Pulmonary artery endothelial cell (primary cell): ENCODE data around the gene SNX18. TPM values are rescaled to one million over a fixed set of nuclear protein-coding genes. Genes with fewer than 3 reads are reported as not detected.
"Not testable (repeated sequence)": the region's sequence is repeated elsewhere in the genome, so short reads cannot be mapped to it uniquely, and the experiment has no call there.

ENCODE experiments used
- DNase-seq: peaks from one replicate; pipeline ENCODE4 v3.0.0-alpha.2; 2011; ENCODE audit warnings: low read depth, low spot score
- total RNA-seq: library from RNA; depleted of rRNA; stranded (reverse); fragments of >200 nt; gene quantifications from 2 replicates; pipeline ENCODE4 v1.2.3, GENCODE V29; 2014

The SNX18 gene
- total RNA-seq, 1 donor from 2014 or later: 42.1 TPM

DNA sequence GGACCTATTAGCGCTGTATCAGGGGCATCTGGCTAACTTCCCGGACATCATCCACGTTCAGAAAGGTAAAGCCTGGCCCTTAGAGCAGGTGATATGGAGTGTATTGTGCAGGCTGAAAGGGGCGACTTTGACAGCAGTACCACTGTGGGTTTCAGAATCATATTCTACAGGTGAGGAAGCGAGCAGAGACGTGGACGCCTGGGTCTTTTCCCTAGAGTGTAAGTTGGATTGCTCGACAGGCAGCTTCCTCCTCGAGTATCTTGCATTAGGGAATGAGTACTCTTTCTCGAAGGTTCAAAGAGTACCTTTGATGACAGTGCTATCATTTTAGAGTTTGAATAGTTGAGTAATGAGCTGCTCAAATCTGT, 1.9 kb downstream of the SNX18 start:
- no peak for DNase-seq

DNA sequence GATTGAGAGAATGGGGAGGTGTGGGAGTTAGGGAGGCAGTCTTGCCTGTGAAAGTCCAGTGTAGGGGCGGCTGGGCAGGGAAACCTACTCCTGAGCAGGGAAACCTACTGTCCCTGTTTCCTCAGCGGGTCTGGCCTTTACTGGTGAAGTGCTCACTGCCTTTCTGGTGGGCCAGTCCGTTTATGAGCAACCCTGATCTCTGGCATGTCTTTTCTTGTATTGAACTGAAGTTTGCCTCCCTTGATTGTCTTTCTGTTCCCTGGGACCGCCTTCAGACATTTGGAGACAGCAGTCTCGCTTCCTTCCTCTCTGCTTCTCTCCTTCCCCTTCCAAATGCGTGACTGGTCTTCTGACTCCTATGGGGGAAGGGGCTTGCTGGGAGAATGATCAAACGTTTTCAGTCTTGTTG, 2.9 kb downstream of the SNX18 start:
- no peak for DNase-seq

DNA sequence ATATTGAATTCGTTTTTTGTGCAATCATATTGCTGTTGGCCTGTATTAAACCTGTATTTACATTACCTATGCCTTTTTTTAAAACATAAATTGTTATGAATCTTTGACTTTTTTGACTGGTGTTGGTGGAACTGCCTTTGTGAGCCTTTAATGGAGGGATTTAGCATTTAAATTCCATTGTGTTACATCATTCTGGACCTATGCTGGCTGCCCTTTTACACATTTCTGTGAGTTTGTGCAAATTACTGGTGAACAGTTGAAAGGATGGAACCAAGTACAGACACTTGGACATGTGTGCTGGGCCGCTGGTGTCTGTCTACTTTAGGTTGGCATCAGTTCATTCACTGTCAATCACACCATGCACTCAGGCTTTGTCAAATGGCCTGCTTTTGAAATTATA, 3.4 kb downstream of the SNX18 start:
- DNase-seq: no peak

DNA sequence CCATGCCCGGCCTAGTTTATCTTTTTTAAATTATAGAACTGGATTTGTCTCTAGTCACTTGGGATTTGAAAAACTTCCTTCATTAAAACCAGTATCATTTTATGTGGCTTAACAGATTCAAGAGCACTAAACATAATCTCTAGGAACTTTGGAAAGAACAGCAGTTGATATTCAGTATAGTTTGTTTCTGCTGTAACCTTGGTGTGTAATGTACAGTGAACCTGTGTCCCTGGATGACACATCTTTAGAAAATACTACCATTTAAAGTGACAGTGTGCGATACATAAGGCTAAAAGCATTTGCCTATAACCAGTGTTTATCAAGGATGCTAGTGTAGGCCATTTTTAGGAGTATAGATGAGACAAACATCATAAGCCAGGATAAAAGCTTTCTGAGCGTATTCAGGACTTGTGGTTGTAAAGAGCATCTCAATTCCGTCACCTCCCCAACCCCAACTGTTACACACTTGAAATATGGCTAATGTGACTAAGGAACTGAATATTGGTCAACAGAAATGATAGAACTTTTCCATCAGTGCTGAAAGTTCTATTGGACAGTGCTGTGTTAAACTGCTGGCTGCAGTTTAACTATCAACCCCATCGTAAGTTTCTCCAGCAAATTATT, 4.4 kb downstream of the SNX18 start:
- DNase-seq: no peak

DNA sequence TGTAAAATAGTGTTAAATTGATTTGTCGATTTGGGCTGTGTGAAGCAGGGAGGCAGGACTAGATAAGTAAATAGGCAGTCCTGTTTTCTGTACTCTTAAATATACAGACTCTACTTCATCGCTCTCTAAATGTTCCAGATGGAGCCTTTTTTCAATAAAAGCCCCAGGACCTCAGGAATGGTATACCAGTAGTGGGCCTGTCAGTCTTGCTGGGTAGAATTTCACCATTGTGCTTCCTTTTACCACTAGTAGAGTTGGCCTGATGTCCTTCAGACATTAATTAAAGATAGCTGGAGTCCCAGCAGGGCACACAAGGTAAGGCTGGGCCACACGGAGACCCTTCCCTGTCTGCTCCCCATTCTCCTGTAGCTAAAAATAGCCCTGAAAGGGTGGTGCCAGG, 6.0 kb downstream of the SNX18 start:
- DNase-seq: no peak

DNA sequence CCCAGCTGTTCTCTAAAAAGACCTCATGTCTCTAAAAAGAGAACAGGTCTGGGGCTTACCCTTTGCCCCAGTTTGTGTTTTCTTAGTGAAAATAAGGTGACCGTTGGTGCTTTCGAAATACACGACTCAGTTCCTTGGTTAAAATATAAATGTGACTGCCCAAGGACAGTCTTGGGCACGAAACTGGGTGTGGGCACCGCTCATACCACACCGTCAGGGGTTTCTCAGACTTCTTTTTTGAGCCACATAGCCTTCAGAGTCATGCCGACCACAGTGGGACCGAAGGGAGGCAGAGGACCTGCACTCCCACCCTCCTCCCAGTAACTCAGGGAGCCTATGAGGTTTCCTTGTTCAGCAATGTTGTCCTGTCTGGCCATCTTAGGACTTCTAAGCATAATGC, 6.5 kb downstream of the SNX18 start:
- DNase-seq: no peak

DNA sequence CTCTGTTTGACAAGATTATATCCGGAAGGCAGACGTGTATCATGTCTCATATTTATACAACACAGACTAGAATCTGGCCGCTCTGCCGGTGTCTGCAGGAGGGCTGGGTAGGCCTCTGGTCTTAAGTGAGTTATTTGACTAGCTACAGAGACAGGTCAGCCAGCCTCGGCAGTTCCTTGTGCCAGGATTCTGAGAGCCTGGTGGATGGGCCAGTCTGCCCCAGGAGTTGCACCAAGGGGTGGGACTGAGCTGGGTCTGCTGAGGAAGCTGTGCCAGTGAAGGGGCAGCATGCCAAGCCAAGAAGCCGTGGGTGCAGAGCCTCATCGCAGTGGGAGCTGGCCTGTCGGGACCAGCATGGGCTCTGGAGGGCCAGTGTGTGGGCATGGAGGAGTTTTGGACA, 7.1 kb downstream of the SNX18 start:
- no peak for DNase-seq

DNA sequence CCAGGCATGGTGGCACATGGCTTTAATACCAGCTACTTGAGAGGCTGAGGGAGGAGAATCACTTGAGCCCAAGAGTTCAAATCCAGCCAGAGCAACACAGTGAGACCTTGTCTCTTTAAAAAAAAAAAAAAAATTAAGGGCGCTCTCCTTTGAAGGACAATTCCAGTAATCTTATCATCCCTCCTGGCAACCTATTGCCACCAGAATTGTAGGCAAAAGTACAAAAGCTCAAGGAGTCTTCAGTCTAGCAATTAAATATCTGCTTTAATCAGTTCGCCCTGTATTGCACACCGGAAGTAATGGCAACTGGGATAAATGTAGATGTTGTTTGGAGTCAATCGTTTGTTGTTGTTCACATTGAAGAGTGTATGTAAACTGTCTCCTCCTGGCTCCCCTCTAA, 7.7 kb downstream of the SNX18 start:
- no peak for DNase-seq

DNA sequence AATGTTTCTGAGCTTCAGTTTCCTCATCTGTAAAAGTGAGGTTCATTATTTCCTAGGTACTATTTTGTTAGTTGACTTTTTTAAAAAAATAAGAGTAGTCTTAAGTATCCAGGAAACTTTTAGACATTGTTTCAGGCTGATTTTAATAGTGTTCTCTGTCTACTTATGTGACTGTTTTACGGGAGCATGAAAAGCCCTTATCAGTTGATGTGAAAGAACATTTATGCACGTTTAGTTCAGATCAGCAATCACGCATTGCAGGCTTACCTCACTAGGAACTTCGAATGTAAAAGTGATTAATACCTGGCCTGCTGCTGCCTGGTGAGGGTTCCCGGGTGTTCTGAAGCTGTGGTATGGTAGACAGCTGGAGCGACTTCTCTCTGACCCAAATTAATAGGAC, 8.1 kb downstream of the SNX18 start:
- no peak for DNase-seq

DNA sequence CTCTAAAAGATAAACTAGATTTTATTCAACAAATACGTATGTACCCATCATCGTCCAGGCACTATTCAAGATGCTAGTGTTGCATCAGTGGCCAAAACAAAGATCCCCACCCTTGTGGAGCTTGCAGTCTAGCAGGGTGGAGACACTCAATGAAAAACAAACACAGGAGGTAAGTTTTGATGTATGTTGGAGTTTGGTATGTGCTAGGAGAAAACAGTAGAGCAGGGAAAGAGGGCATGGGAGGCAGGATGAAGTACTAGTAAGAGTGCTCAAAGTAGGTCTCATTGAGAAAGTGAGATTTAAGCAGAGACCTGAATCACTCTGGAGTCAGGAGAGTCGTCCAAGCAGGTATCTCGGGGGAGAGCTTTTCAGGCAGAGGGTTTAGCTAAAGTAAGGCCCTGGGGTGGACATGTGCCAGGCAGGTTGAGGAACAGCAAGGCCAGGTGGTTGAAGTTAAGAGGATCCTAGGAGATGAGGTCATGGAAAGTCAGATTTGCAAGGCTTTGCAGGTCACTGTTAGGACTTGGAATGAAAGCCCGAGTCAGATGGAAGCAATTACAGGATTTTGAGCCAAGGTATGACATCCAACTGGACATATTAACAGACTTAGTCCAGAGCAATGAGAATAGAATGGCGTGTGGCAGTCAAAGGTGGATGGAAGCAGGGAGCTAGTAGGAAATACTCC, 9.2 kb downstream of the SNX18 start:
- DNase-seq: no peak

DNA sequence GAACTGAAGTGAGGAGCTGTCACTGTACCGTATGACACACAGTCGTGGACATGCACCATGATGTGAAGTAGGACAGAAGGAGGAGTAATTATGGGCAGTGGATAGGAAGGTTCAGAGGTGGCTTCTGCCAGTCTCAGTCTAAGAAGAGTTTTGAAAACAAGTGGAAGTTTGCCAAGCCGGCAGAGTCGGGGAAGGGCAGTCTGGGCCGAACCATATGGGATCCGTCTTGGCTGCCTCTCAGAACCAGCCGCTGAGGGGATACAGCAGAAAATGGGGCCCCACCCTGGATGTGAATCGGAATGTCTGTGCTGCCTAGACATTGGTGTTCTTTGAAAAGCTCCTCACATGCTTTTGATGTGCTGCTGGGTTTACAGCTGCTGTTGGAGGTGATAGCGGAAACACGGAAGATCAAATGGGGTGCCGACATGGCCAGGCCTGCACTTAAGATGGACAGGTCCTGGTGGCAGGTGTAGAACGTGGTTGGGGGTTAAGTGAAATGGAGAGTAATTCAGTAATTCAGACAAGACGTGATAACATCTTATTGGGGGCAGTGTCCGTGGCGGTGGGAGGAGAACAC, 11.2 kb downstream of the SNX18 start:
- no peak for DNase-seq

DNA sequence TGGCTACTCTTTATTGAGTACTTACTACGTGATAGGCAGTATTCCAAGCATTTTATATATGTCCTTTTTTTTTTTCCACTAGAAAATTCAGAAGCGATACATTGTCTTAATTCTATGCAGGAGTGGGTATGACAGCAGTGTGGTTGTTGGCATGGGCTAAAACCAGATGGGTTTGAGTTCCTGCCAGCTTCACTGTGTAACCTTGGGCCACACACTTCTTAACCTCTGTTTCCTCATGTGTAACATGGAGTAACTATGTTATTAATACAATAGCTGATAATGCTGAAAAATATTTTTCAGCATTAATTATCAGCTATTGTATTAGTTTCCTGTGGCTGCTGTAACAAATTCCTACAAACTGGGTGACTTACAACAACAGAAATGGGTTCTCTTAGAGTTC, 12.0 kb downstream of the SNX18 start:
- peak; percentile 57 for DNase-seq

DNA sequence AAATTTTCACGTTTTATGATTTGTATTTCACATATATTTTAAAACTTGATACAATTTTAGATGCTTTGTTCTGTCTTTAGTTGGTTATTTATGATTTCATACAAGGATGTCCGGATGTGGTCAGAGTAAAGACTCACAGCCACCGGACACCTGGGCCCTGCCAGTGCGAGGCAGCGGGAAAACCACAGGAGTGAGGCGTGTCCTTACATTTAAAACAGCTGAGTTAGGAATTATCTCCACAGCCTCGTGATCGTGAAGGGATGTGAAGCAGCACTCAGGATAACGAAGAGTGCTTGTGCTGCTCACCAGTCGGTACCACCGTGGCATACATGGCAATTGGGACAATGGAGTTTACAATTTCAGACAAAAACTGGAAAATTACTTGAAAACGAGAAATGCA, 14.0 kb downstream of the SNX18 start:
- DNase-seq: no peak

DNA sequence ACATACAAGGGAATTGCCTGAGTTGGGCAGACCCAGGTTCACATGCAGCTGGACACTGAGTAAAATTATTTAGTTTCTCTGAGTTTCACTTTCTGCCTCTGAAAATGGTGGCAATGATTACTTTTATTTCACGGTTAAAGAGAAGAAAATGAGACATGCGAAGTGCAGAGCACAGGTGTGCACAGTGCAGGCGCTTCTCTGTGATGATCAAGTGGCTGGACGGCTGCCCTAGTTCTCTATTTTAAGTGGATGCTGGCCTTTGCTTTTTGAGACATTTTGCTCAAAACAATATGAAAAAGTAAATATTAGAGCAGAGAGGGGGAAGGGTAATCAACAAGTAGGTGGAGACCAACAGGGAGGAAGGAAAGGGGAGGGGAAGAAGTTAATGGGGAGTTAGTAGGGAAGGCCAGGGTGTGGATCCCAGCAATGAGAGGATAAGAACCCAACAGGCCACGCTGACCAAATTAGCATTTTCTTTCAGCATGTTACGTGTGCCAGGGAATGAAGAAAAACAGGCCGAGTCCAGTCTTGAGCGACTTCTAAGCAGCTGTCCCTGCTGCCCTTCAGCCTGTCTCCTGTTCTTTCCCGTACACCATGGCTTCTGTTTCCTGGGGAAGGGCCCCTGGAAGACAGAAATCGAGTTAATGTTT, 16.1 kb downstream of the SNX18 start:
- DNase-seq: no peak

DNA sequence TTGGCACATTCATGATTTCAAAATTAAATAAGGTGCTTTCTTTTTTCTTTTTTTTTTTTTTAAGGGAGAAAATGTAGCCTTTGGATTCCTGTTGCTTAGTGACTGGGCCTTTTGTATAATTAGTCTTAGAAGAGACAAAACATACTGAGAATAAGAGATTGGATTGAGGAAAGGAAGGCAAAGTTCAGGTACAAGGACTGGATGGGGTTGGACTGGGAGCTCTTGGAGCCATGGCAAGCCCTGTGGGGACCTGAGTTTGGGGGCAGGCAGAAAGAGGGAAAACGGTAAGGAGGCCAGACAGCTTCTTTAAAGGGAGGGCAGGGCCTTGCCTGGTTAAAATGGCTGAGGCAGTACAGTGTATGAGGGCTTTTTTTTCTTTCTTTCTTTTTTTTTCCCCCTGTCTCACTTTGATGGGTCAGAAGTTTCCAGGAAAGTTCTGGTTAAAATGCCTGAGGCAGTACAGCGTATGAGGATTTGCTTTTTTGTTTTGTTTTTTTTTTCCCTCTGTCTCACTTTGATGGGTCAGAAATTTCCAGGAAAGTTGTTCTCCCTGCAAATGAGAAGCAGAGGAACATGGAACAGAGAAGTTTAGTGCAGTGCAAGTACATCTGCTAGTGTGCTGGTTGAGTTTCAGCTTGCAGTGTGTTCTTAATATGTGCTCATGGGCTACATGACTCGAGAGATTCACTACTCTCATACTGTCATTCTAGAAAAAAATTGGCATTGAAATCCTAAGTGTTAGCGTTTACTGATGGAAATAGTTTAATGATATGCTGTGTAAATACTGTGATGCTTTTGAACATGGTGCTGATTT, 16.8 kb downstream of the SNX18 start:
- DNase-seq: no peak

DNA sequence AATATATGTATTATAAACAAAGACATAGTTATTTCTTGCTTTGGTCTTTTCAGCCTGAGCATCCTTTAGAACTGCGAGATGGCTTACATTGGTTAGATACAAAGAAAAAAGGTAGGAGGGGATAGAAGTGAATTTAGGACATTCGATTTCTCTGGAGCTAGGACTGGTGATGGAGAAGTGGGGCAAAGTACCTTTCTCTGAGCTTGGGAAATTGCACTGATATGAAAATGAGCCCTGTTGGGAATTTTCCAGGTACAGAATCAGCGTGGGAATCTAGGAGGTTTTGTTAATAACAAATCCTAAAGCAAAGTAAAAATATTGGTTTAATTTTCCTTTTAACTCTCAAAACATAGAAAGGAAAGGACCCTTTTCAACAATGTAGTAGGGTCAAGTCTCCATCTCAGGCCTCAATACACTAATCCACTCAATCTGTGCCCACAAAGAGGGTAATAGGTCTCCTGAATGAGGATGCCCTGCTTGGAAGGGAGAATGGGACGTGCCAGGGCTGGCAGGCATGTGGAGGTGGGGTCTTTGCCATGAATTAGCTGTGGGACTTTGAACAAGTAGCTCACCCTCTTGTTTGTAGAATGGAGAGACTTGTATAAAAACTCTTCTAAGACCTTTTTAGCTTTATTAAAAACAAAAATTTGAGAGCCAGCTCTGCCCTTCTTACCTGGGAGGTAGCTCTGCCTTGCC, 17.7 kb downstream of the SNX18 start:
- no peak for DNase-seq

DNA sequence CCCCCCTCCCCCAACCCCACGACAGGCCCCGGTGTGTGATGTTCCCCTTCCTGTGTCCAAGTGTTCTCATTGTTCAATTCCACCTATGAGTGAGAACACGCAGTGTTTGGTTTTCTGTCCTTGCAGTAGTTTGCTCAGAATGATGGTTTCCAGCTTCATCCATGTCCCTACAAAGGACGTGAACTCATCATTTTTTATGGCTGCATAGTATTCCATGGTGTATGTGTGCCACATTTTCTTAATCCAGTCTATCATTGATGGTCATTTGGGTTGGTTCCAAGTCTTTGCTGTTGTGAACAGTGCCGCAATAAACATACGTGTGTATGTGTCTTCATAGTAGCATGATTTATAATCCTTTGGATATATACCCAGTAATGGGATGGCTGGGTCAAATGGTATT, 18.8 kb downstream of the SNX18 start:
- DNase-seq: not testable (repeated sequence)

DNA sequence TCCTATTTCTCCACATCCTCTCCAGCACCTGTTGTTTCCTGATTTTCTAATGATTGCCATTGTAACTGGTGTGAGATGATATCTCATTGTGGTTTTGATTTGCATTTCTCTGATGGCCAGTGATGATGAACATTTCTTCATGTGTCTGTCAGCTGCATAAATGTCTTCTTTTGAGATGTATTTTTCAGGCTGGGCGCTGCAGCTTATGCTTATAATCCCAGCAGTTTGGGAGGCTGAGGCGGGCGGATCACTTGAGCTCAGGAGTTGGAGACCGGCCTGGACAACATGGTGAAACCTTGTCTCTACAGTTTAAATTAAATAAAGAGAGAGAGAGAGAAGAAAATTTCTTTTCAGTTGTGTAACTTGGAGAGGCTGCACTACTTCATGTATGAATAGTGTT, 19.3 kb downstream of the SNX18 start:
- not testable (repeated sequence) for DNase-seq

DNA sequence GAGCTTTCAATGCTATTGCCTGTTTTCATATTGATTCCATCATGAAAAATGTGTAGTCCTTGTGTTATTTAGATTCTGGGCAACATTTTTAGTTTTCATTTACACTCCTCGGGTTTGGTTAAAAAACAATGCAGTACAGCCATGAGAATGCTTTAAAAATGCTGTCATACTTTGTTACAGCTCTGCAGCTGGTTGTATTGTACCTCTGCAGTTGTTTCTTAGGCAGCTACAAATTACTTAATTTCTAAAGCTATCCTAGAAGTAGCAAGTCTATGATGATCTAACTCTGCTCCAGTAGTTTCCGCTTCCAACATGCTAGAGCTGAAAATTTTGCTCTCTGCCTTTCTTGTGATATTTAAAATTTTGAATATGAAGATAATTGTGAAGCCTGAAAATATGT, 20.2 kb downstream of the SNX18 start:
- DNase-seq: no peak

DNA sequence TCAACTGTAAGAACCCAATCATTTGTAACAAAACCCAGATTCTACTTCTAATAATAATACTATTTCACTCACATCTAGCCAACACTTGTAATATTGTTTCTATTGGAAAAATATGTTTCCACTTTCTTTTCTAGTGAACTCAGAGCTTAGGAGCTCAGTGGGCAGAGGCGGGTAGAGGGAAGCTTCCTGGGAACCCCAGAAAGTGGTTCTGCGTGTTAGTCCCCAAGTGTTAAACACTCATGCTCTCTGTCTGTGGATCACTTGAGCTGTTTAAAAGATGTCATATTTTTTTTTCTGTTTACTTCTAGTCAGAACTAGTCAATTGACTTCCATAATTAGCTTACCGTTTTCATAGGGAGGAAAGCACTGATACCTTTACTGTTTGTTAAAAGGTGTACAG, 20.6 kb downstream of the SNX18 start:
- no peak for DNase-seq

DNA sequence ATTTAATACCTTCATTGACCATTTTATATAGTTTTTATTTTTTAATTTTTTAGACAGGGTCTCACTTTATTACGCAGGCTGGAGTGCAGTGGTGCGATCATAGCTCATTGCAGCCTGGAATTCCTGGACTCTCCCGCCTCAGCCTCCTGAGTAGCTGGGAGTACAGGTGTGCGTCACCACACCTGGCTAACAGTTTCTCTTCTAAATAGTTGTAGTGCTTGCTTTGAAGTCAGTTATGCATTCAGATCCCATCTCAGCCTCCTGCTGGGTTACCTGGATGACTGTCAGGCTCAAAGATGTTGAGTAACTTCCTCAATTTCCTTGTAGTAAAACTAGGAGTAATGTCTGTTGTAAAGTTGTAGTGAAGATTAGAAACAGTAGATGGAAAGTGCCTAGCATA, 21.4 kb downstream of the SNX18 start:
- no peak for DNase-seq
